Measurements from ENCODE around the gene PDIA5.

The PDIA5 gene

DNA sequence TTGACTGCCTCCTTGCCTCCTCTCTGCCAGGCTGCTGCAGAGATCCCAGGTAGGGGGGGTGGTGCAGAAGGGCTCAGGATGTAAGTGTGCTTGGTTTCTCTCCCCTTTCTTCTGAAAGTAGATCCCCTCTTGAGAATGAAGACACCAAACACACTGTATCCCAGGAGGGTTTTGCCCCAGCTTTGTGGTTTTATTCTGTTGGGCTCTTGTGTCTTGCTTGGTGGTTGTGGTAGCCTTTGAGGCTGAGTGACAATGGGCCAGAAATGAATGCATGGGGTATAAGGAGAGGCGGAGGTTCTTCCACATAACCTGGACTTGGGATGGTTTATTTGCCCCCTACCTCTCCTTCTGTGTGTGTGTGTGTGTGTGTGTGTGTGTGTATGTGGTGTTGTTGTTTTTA lies 5.7 kb downstream of the PDIA5 start:
- DNase-seq = no peak

DNA sequence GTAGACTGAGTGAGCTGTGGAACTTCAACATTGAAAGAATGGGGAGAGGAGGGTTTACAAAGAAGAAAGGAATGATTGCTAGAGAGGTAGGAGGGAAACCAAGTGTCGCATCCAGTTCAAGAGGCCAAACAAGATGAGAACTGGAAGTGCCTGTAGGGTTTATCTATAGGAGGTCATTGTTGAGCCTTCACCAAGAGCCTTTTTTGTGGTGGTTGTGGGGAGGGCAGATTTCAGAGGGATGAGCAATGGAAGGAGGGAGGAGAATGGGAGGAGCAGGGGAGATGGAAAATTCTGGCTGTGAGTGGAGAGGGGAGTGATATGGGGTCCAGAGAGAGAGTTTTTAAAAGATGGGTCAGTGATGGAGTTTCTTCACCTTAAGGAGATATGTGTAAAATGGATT lies 8.5 kb downstream of the PDIA5 start:
- DNase-seq = no peak

DNA sequence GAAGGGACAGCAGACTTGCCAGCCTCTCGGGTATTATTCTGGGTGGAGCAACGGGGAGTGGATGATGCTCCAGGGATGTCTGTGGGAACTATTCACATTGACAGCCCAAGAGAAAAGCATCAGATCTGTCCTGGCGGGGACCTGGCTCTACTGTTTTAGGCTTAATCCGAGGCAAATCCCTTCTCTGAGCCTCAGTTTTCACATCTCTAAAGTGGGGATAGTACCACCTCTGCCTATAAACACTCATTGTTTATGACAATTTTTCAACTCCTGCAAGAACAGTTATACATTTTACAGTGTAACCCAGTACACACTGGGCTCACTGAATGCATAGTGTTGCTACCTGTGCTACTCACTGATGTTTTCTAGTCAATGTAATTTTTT lies 9.3 kb downstream of the PDIA5 start:
- no peak for DNase-seq

DNA sequence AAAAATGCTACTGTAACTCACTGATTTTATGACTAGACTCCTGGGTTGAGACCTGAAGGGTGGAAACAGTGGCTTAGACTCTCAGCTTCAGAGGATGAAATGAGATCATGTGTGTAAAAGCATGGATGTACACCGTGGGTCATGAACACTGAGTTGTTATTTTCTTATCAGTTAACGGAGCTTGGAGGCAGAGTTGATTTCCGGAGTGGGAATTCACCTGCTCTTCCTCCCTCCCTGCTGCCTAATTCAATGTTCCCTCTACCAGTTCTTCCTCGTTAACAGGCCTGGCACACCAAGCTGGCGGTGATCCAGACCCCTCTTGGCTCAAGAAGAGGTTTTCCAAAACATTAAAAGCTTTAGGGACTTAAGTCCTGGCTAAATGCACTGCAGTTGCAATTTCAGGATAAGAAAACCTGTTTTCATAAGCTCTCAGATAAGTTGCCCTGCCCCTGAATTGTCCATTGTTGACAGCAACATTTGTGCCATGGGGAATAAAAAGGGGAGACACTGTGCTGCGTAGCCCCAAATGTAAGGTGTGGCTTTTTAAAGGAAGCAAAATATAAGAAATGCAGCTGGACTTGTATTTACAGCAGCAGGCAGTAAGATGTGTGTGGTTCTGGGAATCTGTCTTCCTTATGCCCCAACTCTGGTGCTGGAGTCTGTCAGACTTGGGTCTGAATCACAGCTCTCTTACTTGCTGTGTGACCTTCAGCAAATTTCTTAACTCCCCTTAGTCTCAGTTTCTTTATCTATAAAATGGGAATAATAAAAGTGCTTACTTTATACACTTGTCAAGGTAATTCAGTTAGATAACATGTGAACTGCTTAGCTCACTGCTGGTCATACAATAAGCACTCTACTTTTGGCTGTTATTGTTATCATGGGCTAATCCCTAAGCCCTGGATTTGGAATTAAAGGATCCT lies 9.9 kb downstream of the PDIA5 start:
- no peak for DNase-seq

DNA sequence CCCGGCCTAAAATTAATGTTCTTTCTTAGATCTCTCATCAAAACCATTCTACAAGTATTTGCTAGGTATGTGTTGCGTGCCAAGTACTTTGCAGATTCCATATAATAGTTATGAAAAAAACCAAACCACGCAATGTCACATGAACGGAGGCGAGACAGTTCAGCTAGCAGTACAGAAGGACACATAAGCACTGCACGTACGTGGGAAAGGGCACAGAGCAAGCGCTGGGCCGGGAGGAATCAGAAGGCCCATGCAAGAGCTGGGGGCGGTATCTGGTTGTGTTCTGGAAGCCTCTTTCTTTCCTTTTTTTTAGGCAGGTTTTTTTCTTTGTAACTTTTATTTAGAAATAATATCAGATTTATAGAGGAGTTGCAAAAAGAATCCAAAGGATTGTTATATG lies 11.3 kb downstream of the PDIA5 start:
- no peak for DNase-seq

DNA sequence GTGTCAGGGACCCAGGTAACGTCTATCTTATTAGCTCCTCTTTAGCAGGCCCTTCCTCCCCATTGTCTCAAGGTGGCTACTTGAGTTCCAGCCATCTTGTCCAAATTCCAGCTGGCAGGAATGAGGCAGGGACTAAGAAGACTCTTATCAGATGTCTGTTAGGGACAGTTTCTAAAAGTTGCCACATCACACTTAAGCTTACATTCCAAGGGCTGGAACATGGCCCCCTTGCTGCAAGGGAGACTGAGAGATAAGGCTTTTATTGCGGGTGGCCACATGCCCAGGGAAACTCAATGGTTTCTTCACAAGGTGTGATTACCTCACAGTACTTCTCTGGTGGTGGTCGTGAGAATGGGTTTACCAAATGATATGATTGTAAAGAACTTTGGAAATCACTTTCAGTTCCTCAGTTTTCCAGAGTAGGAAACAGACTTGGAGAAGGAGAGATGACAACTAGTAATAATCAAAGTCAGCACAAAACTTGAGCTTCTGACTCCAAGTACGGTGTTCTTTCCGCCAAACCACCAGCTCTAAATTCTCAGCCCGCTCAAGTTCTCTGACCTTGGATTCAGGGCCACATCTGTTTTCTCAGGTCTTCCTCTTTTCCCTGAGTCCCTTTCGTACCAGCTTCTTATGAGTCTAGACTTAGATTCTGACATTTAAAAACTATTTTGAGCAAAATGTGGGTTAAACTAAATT lies 14.2 kb downstream of the PDIA5 start:
- no peak for DNase-seq

DNA sequence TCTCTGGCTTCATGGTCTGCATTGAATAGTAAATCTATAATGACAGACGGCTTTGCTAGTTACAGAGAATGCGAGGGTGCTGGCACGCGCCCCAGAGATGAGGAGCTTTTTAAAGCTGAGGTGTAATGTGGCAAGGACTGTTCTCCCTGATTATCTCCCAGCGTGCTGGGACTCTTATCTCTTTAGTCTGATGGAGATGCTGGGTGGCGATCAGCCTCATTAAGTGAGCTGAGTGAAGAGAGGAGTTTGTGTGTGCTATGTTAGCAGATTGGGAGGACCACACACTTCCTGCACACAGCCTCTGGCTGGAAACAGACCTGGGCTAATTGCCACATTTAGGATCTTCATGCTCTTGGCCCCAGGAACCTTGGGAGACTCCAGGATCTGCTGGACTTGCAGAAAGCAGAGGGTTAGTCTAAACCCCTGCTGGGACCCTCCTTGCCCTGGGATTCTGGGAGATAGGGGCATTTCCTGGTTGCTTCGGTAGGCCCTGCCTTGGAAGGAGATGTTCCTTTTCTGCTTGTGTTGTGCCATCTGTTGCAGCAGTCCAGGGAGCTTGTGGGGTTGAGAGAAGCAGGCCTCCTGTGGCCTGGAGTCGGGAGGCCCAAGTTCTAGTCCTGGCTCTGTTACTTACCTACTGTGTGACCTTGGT lies 15.0 kb downstream of the PDIA5 start:
- DNase-seq = no peak

DNA sequence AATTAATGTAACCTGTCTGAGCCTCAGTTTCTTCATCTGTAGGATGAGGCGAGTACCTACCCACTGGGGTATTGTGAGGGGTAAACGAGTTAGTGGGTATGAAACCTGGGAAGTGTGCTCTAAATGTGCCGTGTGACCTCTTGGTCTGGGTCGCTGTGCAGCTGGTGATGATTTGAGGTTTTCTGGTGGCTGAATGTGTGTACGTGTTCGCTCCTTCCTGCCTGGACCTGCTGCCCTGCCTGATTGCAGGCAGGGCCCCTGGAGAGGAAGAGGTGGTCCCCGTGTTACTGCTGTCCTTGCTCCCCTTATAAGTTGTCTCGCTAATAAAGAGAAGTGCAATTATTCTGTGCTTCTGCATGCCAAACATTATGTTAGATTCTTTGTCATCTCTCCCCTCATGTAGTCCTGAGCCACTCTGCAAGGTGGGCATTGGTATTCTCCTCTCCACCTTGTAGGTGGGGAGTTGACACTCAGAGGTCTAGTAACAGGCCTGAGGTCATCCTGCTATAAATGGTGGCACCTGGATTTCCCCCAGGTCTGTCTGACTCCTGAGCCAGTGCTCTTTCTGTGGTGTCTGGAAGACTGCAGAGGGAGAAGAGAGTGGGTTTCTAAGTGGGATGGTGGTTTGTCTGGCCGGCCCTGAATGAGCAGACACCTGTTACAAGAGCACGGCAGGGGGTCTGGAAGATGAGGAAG lies 15.7 kb downstream of the PDIA5 start:
- no peak for DNase-seq

DNA sequence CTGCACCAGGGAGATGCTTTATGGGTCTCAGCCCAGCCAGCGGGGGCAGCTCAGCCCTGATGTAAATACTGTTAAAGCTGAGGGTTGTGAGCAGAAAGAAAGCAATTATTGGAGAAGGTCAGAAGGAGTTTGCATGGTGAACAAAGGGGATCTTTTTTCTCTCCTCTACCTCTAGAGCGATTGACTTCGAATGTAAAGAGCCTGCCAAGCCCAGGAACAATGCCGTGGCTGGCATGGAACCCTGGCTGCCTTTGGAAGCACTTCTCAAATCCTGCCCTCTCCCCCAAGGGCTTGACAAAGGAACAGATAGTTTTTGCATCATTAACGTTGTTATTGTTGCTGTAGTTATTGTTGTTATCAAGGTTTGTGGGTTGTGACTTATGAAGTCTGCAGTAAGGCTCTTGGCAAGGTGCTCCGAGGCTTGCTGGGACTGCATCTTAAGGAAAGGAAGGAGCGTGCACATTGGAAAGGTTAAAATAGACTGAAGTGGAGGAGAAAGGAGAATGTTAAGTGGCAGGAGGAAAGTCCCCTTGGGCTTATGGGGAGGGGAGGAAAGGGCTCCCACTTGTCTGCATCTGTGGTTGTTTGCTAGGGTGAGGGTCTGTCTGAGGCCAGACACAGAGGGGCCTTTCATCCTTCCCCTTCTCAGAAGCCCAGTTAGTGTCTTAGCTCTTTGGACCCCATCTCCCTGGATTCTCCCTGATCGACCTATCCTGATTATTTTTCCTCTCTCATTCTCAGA lies 16.7 kb downstream of the PDIA5 start:
- no peak for DNase-seq

DNA sequence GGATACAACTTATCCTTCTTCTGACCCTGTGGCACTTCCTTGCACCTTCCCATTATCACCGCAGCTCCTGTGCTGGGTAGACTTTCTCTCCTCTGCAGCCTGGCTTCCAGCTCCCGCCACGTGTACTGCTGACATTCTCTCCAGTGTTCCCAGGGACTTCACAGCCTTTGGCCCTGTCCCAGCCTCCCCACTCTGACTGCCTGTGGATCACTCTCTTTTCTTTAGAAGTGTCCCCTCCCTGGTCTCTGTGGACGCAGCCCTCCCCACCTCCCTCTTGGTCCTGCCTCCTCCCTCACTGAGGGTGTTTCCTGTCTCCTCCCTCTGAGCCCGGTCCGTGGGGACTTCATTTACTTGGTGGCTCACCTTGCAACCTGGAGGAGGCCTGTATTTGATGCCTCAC lies 17.4 kb downstream of the PDIA5 start:
- no peak for DNase-seq

DNA sequence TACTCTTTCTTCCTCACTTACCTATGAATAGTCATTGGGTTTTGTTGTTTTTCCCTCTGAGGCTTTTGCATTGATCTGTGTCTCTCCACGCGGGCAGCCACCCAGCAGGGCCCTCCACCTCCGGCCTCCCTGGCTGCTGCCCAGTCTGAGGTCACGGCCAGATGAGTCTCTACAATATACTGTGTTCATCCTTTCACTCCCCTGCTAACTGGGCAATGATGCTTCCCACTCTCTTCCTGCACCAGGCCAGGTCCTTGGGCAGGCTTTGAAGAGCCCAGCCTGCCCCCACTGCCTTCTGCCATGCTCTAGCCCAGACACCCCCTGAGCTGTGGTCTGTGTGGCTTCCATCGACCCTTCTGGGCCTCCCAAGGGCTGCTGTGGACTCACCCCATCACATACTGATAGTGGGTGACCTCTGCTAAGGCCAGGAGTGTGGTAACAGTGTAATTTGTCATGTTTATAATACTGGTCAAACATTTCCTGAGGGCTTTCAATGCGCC lies 18.0 kb downstream of the PDIA5 start:
- no peak for DNase-seq

DNA sequence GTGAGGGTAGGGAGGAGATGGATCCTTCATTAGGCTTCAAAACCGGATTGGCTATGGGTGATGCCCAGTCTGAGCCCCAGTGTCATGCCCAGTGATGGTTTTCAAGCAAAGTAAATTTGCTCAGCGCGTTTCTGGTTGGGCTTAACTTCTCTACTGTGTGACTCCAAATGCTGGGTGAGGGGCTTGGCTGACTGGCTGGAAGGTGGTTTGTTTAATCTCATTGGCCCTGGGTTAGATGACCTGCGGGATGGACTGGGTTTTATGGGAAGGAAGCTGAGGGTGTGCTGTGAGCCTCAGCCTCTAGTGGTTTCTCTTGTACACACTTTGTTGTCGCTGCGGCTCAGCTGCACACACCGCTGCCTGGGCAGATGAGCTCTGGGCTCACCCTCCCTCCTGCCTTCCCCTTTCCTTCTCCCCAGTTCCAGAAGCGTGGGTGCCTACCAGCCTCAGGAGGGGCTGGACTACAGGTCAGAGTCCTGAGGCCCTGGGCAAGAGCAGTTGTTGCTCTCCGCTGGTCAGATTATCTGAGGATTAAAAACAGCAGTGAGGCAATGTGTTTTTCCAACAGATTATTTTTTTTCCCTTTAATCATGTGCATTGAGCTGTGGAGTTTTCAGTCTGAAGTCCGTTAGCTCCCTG lies 18.6 kb downstream of the PDIA5 start:
- DNase-seq = no peak

DNA sequence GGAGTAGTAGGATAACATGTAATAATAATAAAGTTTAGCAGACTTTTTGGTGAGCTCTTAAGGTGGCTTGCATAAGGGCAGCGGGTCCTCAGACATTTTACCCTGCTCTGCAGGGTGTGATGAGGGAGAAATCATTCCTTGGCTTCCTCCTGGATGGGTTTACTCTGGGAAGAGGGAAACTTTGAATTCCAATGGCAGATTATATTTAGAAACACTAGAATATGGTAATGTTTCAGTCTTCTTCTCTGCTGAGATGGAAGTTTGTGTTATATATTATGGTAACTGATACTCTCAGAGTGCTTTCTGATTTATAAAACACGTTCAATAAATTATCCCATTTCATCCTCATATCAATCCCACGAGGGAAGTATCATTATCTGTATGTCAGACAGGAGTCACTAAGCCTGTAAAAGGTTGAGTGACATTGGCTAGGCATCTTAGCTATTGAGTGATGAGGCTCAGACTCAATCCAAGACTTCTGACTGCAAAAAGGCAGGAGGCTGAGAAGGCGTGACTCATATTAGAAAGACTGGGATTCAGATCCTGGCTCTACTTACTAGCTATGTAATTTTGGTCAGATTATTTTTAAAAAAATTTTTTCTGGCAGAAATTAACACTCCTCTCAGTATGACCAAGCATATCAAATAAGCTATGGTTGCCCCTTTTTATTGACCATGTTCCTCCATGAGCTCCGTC lies 19.3 kb downstream of the PDIA5 start:
- DNase-seq = no peak

DNA sequence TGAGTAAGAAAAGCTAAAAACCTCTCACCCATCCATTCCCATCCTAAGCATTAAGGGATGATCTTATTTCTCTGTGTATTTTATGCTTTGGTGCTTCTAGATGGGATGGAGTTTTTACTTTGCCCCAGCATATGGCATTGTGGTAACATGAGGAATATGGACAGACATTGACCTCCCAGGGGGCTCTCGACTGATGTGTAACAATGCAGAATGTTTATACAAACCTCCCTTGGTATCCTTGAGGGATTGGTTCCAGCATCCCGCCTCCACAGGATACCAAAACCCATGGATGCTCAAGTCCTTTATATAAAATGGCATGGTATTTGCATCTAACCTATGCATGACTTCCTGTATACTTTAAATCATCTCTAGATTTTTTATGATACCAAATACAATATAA lies 21.6 kb downstream of the PDIA5 start:
- DNase-seq = no peak

DNA sequence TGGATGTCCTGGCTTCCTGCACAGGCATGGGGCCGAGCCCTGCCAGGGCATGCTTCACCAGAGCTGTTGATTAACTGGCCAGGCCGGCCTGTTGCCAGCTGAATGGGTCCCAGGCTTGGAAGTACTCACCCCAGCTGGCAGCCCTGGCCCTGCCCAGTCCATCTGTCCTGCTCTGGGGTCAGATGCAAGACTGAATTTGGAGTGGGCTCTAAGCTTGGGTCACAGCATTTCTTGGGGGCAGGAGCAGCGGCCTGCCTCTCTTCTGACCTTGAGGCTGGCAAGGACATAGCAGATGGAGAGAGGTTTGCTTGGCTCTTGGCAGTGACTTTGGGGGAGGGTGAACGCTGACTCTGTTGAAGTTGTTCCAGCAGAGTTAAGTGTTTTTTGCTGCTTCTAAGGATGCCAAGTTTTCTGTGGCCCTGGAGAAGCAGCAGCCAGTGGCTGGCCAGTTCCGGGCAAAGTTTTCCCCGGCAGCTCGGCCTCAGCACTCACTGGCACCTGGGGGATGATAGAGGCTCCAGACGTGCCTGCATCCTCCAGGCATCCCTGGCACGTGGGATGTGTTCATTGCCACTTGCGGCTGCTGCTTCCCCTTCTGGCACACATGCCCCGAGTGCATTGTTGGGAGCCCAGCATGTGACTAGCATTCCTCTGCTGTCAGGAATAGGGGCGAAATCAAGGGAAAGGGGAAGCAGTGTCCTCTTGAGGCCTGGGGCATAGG lies 22.9 kb downstream of the PDIA5 start:
- DNase-seq = no peak

DNA sequence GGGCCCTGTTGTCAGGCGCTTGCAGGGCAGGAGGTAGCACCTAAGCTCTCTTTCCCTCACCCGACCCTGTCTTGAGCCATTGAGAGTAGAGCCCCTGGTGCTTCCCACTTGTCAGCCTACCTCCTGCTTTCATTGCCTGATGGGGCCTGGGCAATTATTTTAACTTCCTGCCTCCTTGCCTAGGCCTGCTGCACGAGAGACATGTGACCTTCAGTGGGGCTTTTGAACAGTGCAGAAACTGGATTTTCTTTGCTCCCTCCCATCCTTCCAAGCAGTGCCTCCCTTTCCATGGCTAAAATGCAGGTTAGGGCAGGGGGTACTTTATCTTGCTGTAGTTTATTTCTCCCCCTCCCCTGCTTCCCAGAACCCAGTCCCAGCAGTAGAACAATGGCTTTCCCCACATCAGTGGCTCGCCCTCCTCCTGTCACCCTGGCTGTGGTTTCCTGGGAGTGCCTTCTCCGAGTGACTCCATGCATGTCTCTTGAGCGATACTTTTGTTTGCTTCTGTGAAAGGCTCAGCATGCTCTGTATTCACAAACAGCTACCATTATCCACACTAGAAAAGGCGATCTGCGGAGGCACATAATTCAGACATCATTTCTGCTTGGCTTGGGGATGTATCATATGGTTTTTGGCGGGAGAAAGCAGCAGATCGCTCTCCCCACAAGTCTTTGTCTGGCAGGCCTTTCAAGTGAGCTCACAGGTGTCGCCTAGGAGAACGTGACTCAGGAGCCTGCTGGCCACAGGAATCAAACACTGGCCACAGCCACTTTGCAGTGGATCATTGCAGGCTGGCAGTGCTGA lies 24.1 kb downstream of the PDIA5 start:
- DNase-seq = no peak

DNA sequence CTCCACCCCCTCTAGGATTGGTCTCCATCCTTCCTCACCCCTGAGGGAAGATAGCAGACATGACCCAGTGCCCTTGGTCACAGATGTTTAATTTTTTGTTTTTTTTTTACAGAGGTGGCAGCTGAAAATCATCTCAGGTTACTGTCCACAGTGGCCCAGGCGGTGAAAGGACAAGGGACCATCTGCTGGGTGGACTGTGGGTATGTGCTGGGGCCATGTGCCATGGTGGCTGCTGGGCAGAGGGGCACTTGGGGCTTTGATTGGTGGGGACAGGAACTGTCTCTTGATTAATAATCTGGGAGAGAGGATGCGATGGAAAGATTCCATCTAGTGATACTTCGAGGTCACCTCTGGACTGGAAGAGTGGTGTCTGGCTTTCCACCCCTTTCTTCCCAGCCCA lies 25.4 kb downstream of the PDIA5 start:
- DNase-seq = no peak

DNA sequence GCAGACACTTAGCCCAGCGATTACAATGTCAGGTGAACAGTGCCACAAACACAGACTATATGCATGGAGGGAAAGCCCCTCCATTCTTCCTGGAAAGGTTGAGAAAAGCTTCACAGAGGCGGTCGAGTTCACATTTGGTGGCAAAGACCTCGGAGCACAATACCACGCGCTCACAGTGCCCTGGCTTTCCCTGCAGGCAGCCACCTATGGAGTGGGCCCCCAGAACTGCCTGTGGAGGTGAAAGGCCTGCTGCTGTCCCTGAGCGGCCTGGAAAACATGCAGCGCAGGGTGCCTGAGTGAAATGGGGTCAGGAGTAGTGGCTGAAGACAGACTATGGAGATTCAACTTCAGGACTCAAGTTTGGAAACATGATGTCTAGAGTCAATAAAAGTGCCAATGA lies 26.9 kb downstream of the PDIA5 start:
- no peak for DNase-seq

DNA sequence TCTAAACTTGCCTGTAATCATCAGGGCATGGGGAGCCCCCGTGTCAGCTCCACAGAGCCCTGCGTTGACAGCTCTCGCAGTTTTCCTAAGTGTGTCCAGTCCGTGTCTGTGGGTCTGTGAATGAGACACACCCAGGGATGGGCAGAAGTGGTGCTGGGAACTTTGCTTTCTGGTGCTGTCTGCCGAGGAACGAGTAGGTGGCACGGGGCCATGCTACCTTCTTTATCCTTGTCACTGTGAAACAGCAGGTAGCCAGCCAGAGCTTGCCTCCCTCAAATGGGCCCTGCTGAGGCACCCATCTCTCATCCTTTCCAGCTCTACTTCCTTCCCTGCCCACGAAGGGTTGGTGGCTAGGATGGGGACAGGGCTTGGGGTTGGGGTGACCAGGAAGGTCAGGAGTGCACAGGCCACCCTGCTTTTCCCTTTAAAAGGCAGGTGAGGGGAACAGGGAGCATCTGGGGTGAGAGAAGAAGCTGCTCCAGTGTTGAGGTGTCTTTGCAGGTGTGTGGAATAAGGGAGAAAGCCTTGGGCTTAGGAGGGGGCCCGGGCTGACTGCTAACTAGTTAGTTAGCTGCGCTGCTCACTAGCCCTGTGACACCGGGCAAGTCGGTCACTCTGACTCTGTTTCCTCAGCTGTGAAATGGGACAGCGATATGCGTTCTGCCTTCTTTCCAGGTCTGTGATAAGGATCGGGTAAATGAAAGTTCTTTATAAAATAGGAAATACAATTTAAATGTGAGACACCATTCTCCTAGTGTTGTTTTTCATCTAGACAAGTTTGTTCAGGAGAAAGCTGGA lies 27.9 kb downstream of the PDIA5 start:
- no peak for DNase-seq
